ENCODE measurements around the gene PALD1.

The PALD1 gene

DNA sequence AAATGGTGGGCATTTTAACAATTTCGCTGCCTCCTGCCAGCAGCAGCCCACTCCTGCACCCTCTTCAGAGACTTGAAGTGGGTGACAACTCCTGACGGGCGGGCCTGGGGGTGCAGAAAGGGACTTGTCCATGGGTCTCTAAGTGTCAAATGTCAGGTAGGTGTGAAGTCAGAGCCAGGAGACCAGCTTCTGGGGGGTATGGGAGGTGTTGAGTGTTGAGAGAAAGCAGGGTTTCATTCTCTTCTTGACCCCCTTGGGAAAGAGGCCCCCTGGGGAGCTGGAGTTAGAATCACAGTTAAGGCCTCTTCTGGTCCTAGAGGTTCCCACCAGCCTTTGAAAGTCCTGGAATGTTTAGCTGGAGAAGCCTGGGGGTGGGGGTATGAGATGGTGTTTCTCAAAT, 11.6 kb upstream of the PALD1 start:
- Histone ChIP-seq H2AFZ (ENCODE audit: low read depth, low read length, severe bottlenecking) (no peak overlapping the region), H3K9me3 (ENCODE audit: insufficient read depth, low read length) (no peaks in the 10 kb centered on the region), H3K27me3 (ENCODE audit: low read length) (no peaks in the 10 kb centered on the region), H3F3A (ENCODE audit: insufficient read depth) (no peaks in the 10 kb centered on the region), H3K27ac (ENCODE audit: low read depth, low read length) (no peak overlapping the region), H4K20me1 (ENCODE audit: low read depth, low read length) (no peaks in the 10 kb centered on the region), H3K79me2 (ENCODE audit: insufficient read depth, low read length) (no peaks in the 10 kb centered on the region), H3K9me2 (replicated peaks; ENCODE audit: insufficient read depth, low read length) (no peaks in the 10 kb centered on the region), H3K4me2 (ENCODE audit: low read depth, low read length, poor library complexity, severe bottlenecking) (no peak overlapping the region), H3K4me3 (ENCODE audit: insufficient read depth, low read length, poor library complexity, severe bottlenecking) (no peak overlapping the region), H3K36me3 (ENCODE audit: low read length) (no peaks in the 10 kb centered on the region), H3K9ac (ENCODE audit: low read length) (no peak overlapping the region)
- TF ChIP-seq EZH2phosphoT487 (conservative IDR thresholded peaks at IDR 0.05; ENCODE audit: low read length): no peak
- TF ChIP-seq, protein P1, sequence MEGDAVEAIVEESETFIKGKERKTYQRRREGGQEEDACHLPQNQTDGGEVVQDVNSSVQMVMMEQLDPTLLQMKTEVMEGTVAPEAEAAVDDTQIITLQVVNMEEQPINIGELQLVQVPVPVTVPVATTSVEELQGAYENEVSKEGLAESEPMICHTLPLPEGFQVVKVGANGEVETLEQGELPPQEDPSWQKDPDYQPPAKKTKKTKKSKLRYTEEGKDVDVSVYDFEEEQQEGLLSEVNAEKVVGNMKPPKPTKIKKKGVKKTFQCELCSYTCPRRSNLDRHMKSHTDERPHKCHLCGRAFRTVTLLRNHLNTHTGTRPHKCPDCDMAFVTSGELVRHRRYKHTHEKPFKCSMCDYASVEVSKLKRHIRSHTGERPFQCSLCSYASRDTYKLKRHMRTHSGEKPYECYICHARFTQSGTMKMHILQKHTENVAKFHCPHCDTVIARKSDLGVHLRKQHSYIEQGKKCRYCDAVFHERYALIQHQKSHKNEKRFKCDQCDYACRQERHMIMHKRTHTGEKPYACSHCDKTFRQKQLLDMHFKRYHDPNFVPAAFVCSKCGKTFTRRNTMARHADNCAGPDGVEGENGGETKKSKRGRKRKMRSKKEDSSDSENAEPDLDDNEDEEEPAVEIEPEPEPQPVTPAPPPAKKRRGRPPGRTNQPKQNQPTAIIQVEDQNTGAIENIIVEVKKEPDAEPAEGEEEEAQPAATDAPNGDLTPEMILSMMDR (IDR thresholded peaks at IDR 0.05; ENCODE audit: insufficient read depth, low read length, poor library complexity, severe bottlenecking): no peak

DNA sequence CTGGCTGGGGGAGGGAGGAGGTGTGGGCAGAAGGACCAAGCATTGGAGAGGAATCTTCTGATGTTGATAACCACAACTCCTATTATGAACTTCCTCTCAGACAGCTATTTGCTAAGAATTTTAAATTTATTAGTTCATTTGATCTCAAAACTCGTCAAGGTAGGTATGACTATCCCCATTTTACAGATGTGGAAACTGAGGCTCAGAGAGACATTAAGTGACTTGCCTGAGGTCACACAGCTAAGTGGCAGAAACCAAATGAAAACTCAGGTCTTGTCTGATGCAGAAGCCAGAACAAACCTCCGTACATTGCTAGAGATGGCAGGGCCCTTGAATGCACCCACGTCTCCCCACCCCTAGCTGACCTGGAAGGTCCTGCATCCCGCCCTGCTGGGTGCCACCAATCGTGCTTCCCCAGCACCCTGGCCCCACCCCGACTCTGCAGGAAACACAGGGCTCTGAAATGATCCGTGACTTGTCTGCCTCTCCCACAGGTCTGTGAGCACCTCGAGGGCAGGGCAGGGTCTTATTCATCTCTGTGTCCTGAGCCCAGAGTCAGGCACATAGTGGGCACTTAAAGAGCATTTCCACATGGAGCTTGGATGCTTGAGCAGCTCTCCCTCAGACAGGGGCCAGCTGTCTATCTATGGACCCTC, 5.6 kb upstream of the PALD1 start:
- Histone ChIP-seq H2AFZ (ENCODE audit: low read depth, low read length, severe bottlenecking) (no peak overlapping the region), H3K9me2 (replicated peaks; ENCODE audit: insufficient read depth, low read length) (no peaks in the 10 kb centered on the region), H4K20me1 (ENCODE audit: low read depth, low read length) (no peaks in the 10 kb centered on the region), H3K79me2 (ENCODE audit: insufficient read depth, low read length) (no peaks in the 10 kb centered on the region), H3K9me3 (ENCODE audit: insufficient read depth, low read length) (no peaks in the 10 kb centered on the region), H3K27ac (ENCODE audit: low read depth, low read length) (no peak overlapping the region), H3K4me2 (ENCODE audit: low read depth, low read length, poor library complexity, severe bottlenecking) (no peak overlapping the region), H3K36me3 (ENCODE audit: low read length) (no peaks in the 10 kb centered on the region), H3K27me3 (ENCODE audit: low read length) (no peaks in the 10 kb centered on the region), H3F3A (ENCODE audit: insufficient read depth) (peaks cover 19% of the 10 kb centered on the region), H3K4me3 (ENCODE audit: insufficient read depth, low read length, poor library complexity, severe bottlenecking) (no peak overlapping the region), H3K9ac (ENCODE audit: low read length) (no peak overlapping the region)
- no peak for TF ChIP-seq EZH2phosphoT487 (conservative IDR thresholded peaks at IDR 0.05; ENCODE audit: low read length)
- TF ChIP-seq, protein P1 (IDR thresholded peaks at IDR 0.05; ENCODE audit: insufficient read depth, low read length, poor library complexity, severe bottlenecking): no peak

DNA sequence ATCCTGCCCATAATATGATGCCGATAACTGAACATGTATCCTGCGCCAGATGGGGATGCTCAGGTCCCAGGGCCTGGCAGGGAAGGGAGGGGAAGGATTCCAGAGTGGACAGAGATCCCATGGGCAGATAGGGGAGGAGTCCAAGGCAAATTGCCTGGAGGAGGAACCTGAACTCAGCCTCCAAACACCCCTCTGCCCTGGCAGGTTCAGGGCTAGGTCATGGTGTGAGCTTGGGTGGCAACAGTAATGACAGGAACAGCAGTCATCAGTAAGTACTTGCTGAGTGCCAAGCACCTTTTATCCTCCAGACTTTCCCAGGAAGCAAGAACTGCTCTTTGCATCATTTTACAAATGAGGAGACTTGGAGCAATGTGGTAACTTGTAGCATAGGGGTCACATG, 3.8 kb upstream of the PALD1 start:
- no peaks in the 10 kb centered on the region for H3K27me3 ChIP-seq (ENCODE audit: low read length)
- no peak overlapping the region for H3K27ac ChIP-seq (ENCODE audit: low read depth, low read length)
- H3K36me3 ChIP-seq (ENCODE audit: low read length): no peaks in the 10 kb centered on the region
- TF ChIP-seq, protein P1 (IDR thresholded peaks at IDR 0.05; ENCODE audit: insufficient read depth, low read length, poor library complexity, severe bottlenecking): no peak
- TF ChIP-seq EZH2phosphoT487 (conservative IDR thresholded peaks at IDR 0.05; ENCODE audit: low read length): no peak
- H3K9me3 ChIP-seq (ENCODE audit: insufficient read depth, low read length): no peaks in the 10 kb centered on the region
- no peaks in the 10 kb centered on the region for H3K9me2 ChIP-seq (replicated peaks; ENCODE audit: insufficient read depth, low read length)
- H3K9ac ChIP-seq (ENCODE audit: low read length): no peak overlapping the region
- H3K4me3 ChIP-seq (ENCODE audit: insufficient read depth, low read length, poor library complexity, severe bottlenecking): no peak overlapping the region
- H4K20me1 ChIP-seq (ENCODE audit: low read depth, low read length): no peaks in the 10 kb centered on the region
- no peak overlapping the region for H3K4me2 ChIP-seq (ENCODE audit: low read depth, low read length, poor library complexity, severe bottlenecking)
- H3F3A ChIP-seq (ENCODE audit: insufficient read depth): peaks cover 24% of the 10 kb centered on the region
- H2AFZ ChIP-seq (ENCODE audit: low read depth, low read length, severe bottlenecking): no peak overlapping the region
- H3K79me2 ChIP-seq (ENCODE audit: insufficient read depth, low read length): peaks cover 10% of the 10 kb centered on the region

Measured in SU-DHL-6 (cell line).